HepG2 (cell line): ENCODE measurements around the gene CARMIL1. TPM values are rescaled to one million over a fixed set of nuclear protein-coding genes. Genes with fewer than 3 reads are reported as not detected.

Source experiments
- ATAC-seq: fragments of 200-7000 bp; cut with Tn5 transposase; 3 replicates; pipeline ENCODE4 v1.9.1; 2020; ENCODE audit warnings: mild to moderate bottlenecking, moderate library complexity
- BruUV-seq: library from RNA; stranded (reverse); fragments of 400-500 nt; replicated peaks from 2 replicates; lab custom pipeline; 2021; lab: Mats Ljungman, UMichigan
- CTCF ChIA-PET: fragments of 300-600 bp; formaldehyde crosslinking; extraction: SDS; loops from one replicate; lab custom pipeline; 2021; ENCODE audit warnings: low total read pairs, inconsistent platforms, low intra/inter-chr PET ratio; lab: Yijun Ruan, JAX
- POLR2A ChIA-PET: fragments of 350-600 bp; sonication (Branson Sonifier 250); formaldehyde crosslinking; loops from one replicate; lab custom pipeline; 2020; ENCODE audit warnings: antibody characterized with exemption, inconsistent platforms; lab: Yijun Ruan, JAX
- DNase-seq: peaks from one replicate; pipeline ENCODE4 v3.0.0-alpha.2; 2015; ENCODE audit warnings: low spot score
- FAIRE-seq: peaks from 3 replicates; lab custom pipeline; 2011; peaks lifted over from hg19 to GRCh38; lab: Jason Lieb, UNC
- H2AFZ ChIP-seq: one replicate; pipeline ENCODE4 v1.6.1; 2011; ENCODE audit warnings: low read length, inconsistent platforms
- H3K27ac ChIP-seq: fragments of 300-600 bp; 3 replicates; pipeline ENCODE4 v1.8.0; 2011; ENCODE audit warnings: mixed run types, mild to moderate bottlenecking, mixed read lengths, low read length, inconsistent platforms; ENCODE audit not compliant: insufficient read depth; ENCODE audit errors: extremely low read length
- H3K27me3 ChIP-seq, 2 experiments: fragments of 200-600 bp in 1 of 2; 2 replicates in 1 of 2; 3 replicates in 1 of 2; pipeline versions ENCODE4 v1.6.0 to v1.8.0; 2011; ENCODE audit warnings: low read length in 2 of 2, mild to moderate bottlenecking in 2 of 2, moderate library complexity in 2 of 2, inconsistent platforms in 1 of 2; ENCODE audit not compliant: insufficient read depth in 2 of 2, control insufficient read depth in 1 of 2
- H3K36me3 ChIP-seq, 2 experiments: fragments of 200-600 bp in 1 of 2; replicated peaks in 1 of 2; 2 replicates in 1 of 2; 3 replicates in 1 of 2; pipeline versions ENCODE4 v1.5.1 to v1.8.0; 2011; ENCODE audit warnings: low read length in 2 of 2, inconsistent platforms in 1 of 2; ENCODE audit not compliant: insufficient read depth in 2 of 2, control insufficient read depth in 1 of 2
- H3K4me1 ChIP-seq: 2 replicates; pipeline ENCODE4 v1.5.1; 2012; ENCODE audit warnings: low read length, inconsistent platforms; ENCODE audit not compliant: insufficient read depth
- H3K4me2 ChIP-seq: 2 replicates; pipeline ENCODE4 v1.6.0; 2011; ENCODE audit warnings: low read depth, low read length, inconsistent platforms
- H3K4me3 ChIP-seq, 3 experiments: fragments of 200-600 bp in 1 of 3; sonication (generic), shearing (Covaris generic) in 1 of 3; replicated peaks in 1 of 3; 2 replicates each; pipeline ENCODE4 v1.5.1; 2011 to 2016; ENCODE audit warnings: low read length in 3 of 3, inconsistent platforms in 2 of 3, low read depth in 2 of 3, mild to moderate bottlenecking in 2 of 3, control low read depth in 1 of 3, mixed read lengths in 1 of 3; ENCODE audit not compliant: insufficient read depth in 1 of 3
- H3K79me2 ChIP-seq: one replicate; pipeline ENCODE4 v1.6.1; 2011; ENCODE audit warnings: low read length, inconsistent platforms; ENCODE audit not compliant: insufficient read depth
- H3K9ac ChIP-seq: 2 replicates; pipeline ENCODE4 v1.6.0; 2011; ENCODE audit warnings: mild to moderate bottlenecking, low read depth, low read length, inconsistent platforms; ENCODE audit not compliant: insufficient read depth
- H3K9me3 ChIP-seq: 2 replicates; pipeline ENCODE4 v1.5.1; 2012; ENCODE audit warnings: mild to moderate bottlenecking, low read length
- H4K20me1 ChIP-seq: 2 replicates; pipeline ENCODE4 v1.6.0; 2011; ENCODE audit warnings: inconsistent platforms, mild to moderate bottlenecking, low read length, moderate library complexity; ENCODE audit not compliant: insufficient read depth
- LCORL ChIP-seq, 2 experiments: fragments of 450-650 bp in 1 of 2; sonication (generic) in 1 of 2; formaldehyde crosslinking in 1 of 2; IDR thresholded peaks; 2 replicates each; pipeline versions ENCODE4 v1.5.0 to v1.6.1; 2017 to 2020; ENCODE audit warnings: antibody characterized with exemption in 1 of 2, missing genetic modification reagents in 1 of 2
- ZBTB2 ChIP-seq: sonication (generic); formaldehyde crosslinking; IDR thresholded peaks from 2 replicates; pipeline ENCODE4 v1.8.0; 2022; ENCODE audit warnings: low read depth, missing genetic modification reagents
- ZKSCAN5 ChIP-seq: sonication (generic); formaldehyde crosslinking; IDR thresholded peaks from 2 replicates; pipeline ENCODE4 v1.5.1; 2020; ENCODE audit warnings: mild to moderate bottlenecking, missing genetic modification reagents
- ZNF18 ChIP-seq: sonication (generic); formaldehyde crosslinking; IDR thresholded peaks from 2 replicates; pipeline ENCODE4 v1.8.0; 2022; ENCODE audit warnings: mild to moderate bottlenecking, missing genetic modification reagents; ENCODE audit not compliant: insufficient replicate concordance
- in situ Hi-C: cut with HindIII; loops from 2 replicates; pipeline ENCODE4 v1.10.0; 2017; ENCODE audit warnings: low pct_unique_long_range_greater_than_20kb; ENCODE audit not compliant: extremely low pct_ligation_motif_present
- intact Hi-C: fragments of 100-400 bp; cut with micrococcal nuclease; formaldehyde crosslinking; loops from one replicate; pipeline ENCODE4 v1.10.0; 2022; ENCODE audit not compliant: unreplicated experiment
- polyA plus RNA-seq, 8 experiments: library from polyadenylated mRNA; depleted of rRNA in 3 of 8; stranded (reverse) in 7 of 8; unstranded in 1 of 8; fragments of >200 nt; fragmentation: Illumina TruSeq in 4 of 8; extraction: Trizol in 4 of 8; gene quantifications; 2 replicates each; pipeline versions ENCODE4 v1.2.1 to v1.2.3, GENCODE V29; 2011 to 2016; ENCODE audit warnings: low read depth in 4 of 8, missing spikeins in 1 of 8, mixed read lengths in 1 of 8; ENCODE audit not compliant: insufficient read depth in 1 of 8
- total RNA-seq, 5 experiments: library from RNA; depleted of rRNA; stranded (reverse); fragments of >200 nt; fragmentation: Illumina TruSeq; extraction: Trizol; gene quantifications; 2 replicates each; pipeline ENCODE4 v1.2.3, GENCODE V29; 2016; ENCODE audit warnings: low read depth in 1 of 5

The CARMIL1 gene
- total and polyA plus RNA-seq, 2 of the 13 experiments (the other 11 are each of a cell fraction or from before 2014, with no cell fraction given): 1.8 to 2.6 TPM

GRCh38 chr6:25576919-25577318 is 297.7 kb downstream of the CARMIL1 start (continued):
- no peak for TF ChIP-seq ZBTB2 (CRISPR knock-in tag)
- TF ChIP-seq, all 625 proteins: peak for 0

DNA sequence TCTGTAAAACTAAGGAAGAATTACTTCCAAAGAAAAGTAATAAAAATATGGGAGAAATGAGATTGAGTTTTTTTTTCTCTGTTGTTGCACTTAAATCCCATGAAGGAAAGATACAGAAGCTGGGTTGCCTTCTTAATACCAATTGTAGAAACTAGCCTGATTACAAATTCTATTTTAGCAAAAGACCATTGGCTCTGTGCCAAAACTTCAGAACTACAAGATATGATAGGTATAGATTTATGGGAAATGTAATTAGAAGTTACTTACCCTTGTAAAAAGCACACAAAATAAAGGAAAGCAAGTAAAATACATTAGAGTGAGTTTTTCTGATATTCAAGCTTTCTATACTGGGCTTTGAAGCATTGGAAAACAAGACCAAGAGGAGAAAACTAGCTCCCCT is 299.4 kb downstream of the CARMIL1 start:
- TF ChIP-seq ZNF18 (no peak), LCORL (IDR thresholded peaks at IDR 0.05) (peak; percentile 67; the same call in 1 of the 2 replicates), LCORL (CRISPR knock-in tag; IDR thresholded peaks at IDR 0.05) (no peak), ZKSCAN5 (no peak)
- Histone ChIP-seq H3K4me3 (no peak overlapping the region), H3K27me3 (no peaks in the 10 kb centered on the region), H3K27ac (no peak overlapping the region), H3K79me2 (no peaks in the 10 kb centered on the region), H2AFZ (no peak overlapping the region), H3K9me3 (no peaks in the 10 kb centered on the region), H3K36me3 (no peaks in the 10 kb centered on the region), H4K20me1 (no peaks in the 10 kb centered on the region), H3K4me1 (0 out of 2 replicates have a peak, but pooled peaks cover 8% of the 10 kb centered on the region), H3K9ac (no peak overlapping the region), H3K4me2 (no peak overlapping the region)
- ChIA-PET POLR2A (no interaction called here), CTCF (no interaction called here)
- in situ Hi-C loops (no loop called here), intact Hi-C loops (no loop called here)
- DNase-seq: no peak
- no peak for ATAC-seq
- FAIRE-seq: no peak
- no TSS peak for BruUV-seq
